Ovary (tissue), 9 donors: ENCODE data around the gene PAM. TPM values are rescaled to one million over a fixed set of nuclear protein-coding genes. Genes with fewer than 3 reads are reported as not detected.

Source experiments
- DNase-seq, 5 donors: peaks; one replicate each; pipeline ENCODE4 v3.0.0-alpha.2; 2019 to 2020
- H3K27ac ChIP-seq, 2 donors: fragments of 200-600 bp; one replicate each; pipeline versions ENCODE4 v1.5.1 to v1.8.0; 2019 to 2022
- H3K27me3 ChIP-seq: fragments of 200-600 bp; one replicate; pipeline ENCODE4 v1.8.0; 2022
- H3K36me3 ChIP-seq: fragments of 200-600 bp; sonication (generic); one replicate; pipeline ENCODE4 v1.5.1; 2019
- H3K4me1 ChIP-seq: one replicate; pipeline ENCODE4 v1.8.1; 2013; ENCODE audit warnings: mild to moderate bottlenecking, moderate library complexity; ENCODE audit not compliant: insufficient read depth
- H3K4me3 ChIP-seq: fragments of 200-600 bp; sonication (generic); one replicate; pipeline ENCODE4 v1.5.1; 2017
- H3K9me3 ChIP-seq, 2 donors: fragments of 200-600 bp in 1 of 2; sonication (generic) in 1 of 2; one replicate each; pipeline versions ENCODE4 v1.5.1 to v1.8.1; 2013 to 2019; ENCODE audit warnings: mild to moderate bottlenecking in 1 of 2, moderate library complexity in 1 of 2
- CTCF ChIP-seq, 3 donors: fragments of 450-650 bp in 2 of 3; fragments of 200-600 bp in 1 of 3; IDR thresholded peaks; one replicate each; pipeline versions ENCODE4 v1.5.1 to v1.8.0; 2016 to 2022; ENCODE audit warnings: antibody characterized with exemption in 3 of 3, mild to moderate bottlenecking in 1 of 3
- EP300 ChIP-seq: sonication (generic); formaldehyde crosslinking; IDR thresholded peaks from one replicate; pipeline ENCODE4 v1.6.1; 2017; ENCODE audit warnings: antibody characterized with exemption
- POLR2A ChIP-seq: fragments of 450-650 bp; IDR thresholded peaks from one replicate; pipeline ENCODE4 v1.6.1; 2017; ENCODE audit warnings: antibody characterized with exemption, mild to moderate bottlenecking, moderate library complexity
- WGBS, 3 donors: extraction: QIAGEN DNeasy Blood & Tissue Kit in 1 of 3; methylation state at CpG; one replicate each; pipeline versions ENCODE4 v1.1.5 to v1.1.7; 2013 to 2017; 5-methylcytosine and 5-hydroxymethylcytosine counted together
- intact Hi-C, 4 donors: fragments of 100-400 bp; cut with DNase I; formaldehyde crosslinking; loops; one replicate each; pipeline versions ENCODE4 v1.11.0 to v1.15.1; 2022 to 2023
- polyA plus RNA-seq, 2 donors: library from polyadenylated mRNA; stranded (reverse); fragments of 200-250 nt in 1 of 2; fragments of 350-450 nt in 1 of 2; fragmentation: Illumina TruSeq in 1 of 2; extraction: RNeasy Lipid Tissue Mini Kit (QIAGEN cat#74804) in 1 of 2; gene quantifications; one replicate each; pipeline ENCODE4 v1.2.3, GENCODE V29; 2013 to 2014
- total RNA-seq, 7 donors: library from RNA; depleted of rRNA in 2 of 7; stranded (reverse); fragments of >200 nt in 2 of 7; fragmentation: NEBNext Ultra II Directional in 3 of 7; extraction: Animal tissue kit (Norgen Biotek cat#: 25700) in 3 of 7; gene quantifications; one replicate each; pipeline versions ENCODE4 v1.1.0 to v1.2.4, GENCODE V29; 2016 to 2023
- donor health status: DM: no; HTN: no; CAD: no; lungs with moderate emphysema.
- donor health status: DM: no; HTN: no; CAD: no.
- donor health status: Bipolar disorder and iron deficiency.
- donor health status: DM: yes; HTN: yes; CAD: no.
- donor health status: DM: no; HTN: no; CAD: no.
- donor health status: DM: yes; HTN: yes; CAD: no.

PAM gene
- total and polyA plus RNA-seq, 9 donors, result 124 to 431 (median 187) TPM

GRCh38 chr5:103034662-103035392 lies 279.7 kb downstream of the PAM start:
- no peak overlapping the region for H3K4me3 ChIP-seq
- no peaks in the 10 kb centered on the region for H3K27me3 ChIP-seq
- DNase-seq, result no peak
- H3K27ac ChIP-seq, result no peak overlapping the region
- H3K9me3 ChIP-seq, result no peaks in the 10 kb centered on the region
- TF ChIP-seq POLR2A (no peak), CTCF (IDR thresholded peaks at IDR 0.05) (no peak), EP300 (no peak)
- no peaks in the 10 kb centered on the region for H3K4me1 ChIP-seq
- H3K36me3 ChIP-seq, result no peaks in the 10 kb centered on the region
- 90 to 92% (median 91%) methylated on average over 8 of the region's 8 CpGs for WGBS, 3 donors
- intact Hi-C loops, result no loop called here

GRCh38 chr5:103035701-103036100 lies 280.6 kb downstream of the PAM start:
- no peak for DNase-seq
- no peaks in the 10 kb centered on the region for H3K9me3 ChIP-seq
- H3K27ac ChIP-seq, result no peak overlapping the region
- no peaks in the 10 kb centered on the region for H3K27me3 ChIP-seq
- TF ChIP-seq CTCF (IDR thresholded peaks at IDR 0.05) (no peak), EP300 (no peak), POLR2A (no peak)
- H3K4me1 ChIP-seq, result no peaks in the 10 kb centered on the region
- H3K36me3 ChIP-seq, result no peaks in the 10 kb centered on the region
- 0 to 70% (median 54%) methylated on average over 2 of the region's 2 CpGs for WGBS, 3 donors
- H3K4me3 ChIP-seq, result no peak overlapping the region
- intact Hi-C loops, result no loop called here

GRCh38 chr5:103036601-103037000 lies 281.5 kb downstream of the PAM start:
- 87 to 95% (median 89%) methylated on average over 2 of the region's 2 CpGs for WGBS, 3 donors
- Histone ChIP-seq H3K4me3 (no peak overlapping the region), H3K4me1 (no peaks in the 10 kb centered on the region), H3K36me3 (no peaks in the 10 kb centered on the region), H3K9me3 (no peaks in the 10 kb centered on the region), H3K27ac (no peak overlapping the region), H3K27me3 (no peaks in the 10 kb centered on the region)
- intact Hi-C loops, result no loop called here
- TF ChIP-seq EP300 (no peak), POLR2A (no peak), CTCF (IDR thresholded peaks at IDR 0.05) (no peak)
- DNase-seq, result no peak

GRCh38 chr5:103037673-103038455 lies 282.8 kb downstream of the PAM start:
- intact Hi-C loops, result no loop called here
- Histone ChIP-seq H3K27ac (no peak overlapping the region), H3K4me3 (no peak overlapping the region), H3K4me1 (no peaks in the 10 kb centered on the region), H3K36me3 (no peaks in the 10 kb centered on the region), H3K9me3 (no peaks in the 10 kb centered on the region), H3K27me3 (no peaks in the 10 kb centered on the region)
- no peak for DNase-seq
- TF ChIP-seq CTCF (IDR thresholded peaks at IDR 0.05), result no peak
- no peak for TF ChIP-seq POLR2A
- TF ChIP-seq EP300, result no peak
- 76 to 91% (median 78%) methylated on average over 4 of the region's 4 CpGs for WGBS, 3 donors
